D721Med (cell line): ENCODE results near the gene MICAL2.

Source experiments
- DNase-seq: peaks from one replicate; pipeline ENCODE4 v3.0.0; 2011; ENCODE audit warnings: low spot score; ENCODE audit not compliant: insufficient read length
- FAIRE-seq: peaks from 2 replicates; lab custom pipeline; 2011; peaks lifted over from hg19 to GRCh38; lab: Jason Lieb, UNC
- TF ChIP-seq, protein P1 (sequence below): IDR thresholded peaks from 2 replicates; pipeline ENCODE4 v1.5.1; 2012; ENCODE audit warnings: mild to moderate bottlenecking, control low read depth; ENCODE audit not compliant: insufficient read depth; ENCODE audit errors: missing control alignments

Gene MICAL2

DNA sequence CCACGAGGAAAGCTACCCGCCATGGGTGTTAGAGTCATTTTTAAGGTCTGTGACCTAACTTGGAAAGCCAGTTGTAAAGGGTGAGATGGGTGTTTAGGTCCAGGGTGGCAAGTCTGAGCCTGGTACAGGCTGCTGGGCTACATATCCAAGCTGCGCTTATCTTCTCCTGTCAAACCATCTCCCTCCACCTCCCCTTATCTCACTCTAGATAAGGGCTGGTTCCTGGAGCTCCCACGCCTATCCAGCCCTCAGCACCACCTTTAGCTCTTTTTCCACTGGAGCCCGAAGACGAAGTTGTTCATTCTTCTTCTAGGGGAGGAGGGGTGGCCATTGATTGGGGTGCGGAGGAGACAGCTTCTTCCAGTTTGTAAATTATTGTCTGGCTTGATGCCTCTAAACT is 48.5 kb downstream of the MICAL2 start:
- no peak for FAIRE-seq
- TF ChIP-seq, protein P1, sequence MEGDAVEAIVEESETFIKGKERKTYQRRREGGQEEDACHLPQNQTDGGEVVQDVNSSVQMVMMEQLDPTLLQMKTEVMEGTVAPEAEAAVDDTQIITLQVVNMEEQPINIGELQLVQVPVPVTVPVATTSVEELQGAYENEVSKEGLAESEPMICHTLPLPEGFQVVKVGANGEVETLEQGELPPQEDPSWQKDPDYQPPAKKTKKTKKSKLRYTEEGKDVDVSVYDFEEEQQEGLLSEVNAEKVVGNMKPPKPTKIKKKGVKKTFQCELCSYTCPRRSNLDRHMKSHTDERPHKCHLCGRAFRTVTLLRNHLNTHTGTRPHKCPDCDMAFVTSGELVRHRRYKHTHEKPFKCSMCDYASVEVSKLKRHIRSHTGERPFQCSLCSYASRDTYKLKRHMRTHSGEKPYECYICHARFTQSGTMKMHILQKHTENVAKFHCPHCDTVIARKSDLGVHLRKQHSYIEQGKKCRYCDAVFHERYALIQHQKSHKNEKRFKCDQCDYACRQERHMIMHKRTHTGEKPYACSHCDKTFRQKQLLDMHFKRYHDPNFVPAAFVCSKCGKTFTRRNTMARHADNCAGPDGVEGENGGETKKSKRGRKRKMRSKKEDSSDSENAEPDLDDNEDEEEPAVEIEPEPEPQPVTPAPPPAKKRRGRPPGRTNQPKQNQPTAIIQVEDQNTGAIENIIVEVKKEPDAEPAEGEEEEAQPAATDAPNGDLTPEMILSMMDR: no peak
- no peak for DNase-seq

DNA sequence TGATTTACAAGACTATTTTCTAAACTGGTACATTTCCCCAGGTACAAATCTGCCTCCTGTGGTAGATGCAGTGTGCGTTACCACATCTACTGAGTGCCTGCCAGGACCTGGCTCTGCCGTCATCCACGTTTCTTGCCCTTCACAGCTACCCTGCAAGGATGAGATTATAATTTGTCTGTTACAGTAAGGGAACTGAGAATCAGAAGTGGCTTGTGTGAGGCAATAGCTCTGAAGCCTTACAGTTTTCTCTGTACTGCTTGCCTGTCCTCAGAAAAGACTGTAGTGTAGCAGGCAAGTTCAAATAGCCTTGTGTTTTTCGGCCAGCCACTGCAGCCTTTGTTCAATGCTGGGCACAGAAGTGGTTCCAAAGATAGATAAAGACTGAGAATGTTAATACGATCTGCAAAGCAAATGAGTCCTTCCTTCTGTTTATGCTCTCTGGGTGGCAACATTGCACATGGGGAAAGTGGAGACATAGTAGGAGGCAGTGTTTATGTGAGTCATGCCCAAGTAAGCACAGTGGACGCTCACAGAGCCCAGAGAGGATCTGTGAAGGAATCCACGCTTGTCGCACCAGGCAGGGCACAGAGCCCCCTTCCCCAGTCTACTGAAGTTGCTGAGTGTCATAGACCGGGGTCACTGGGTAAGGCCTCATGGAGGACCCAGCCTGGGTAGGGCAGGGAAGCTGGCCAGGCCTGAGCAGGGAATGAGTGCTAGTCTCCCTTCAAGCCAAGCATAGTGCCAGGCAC is 49.1 kb downstream of the MICAL2 start:
- DNase-seq: no peak
- TF ChIP-seq, protein P1: no peak
- no peak for FAIRE-seq

DNA sequence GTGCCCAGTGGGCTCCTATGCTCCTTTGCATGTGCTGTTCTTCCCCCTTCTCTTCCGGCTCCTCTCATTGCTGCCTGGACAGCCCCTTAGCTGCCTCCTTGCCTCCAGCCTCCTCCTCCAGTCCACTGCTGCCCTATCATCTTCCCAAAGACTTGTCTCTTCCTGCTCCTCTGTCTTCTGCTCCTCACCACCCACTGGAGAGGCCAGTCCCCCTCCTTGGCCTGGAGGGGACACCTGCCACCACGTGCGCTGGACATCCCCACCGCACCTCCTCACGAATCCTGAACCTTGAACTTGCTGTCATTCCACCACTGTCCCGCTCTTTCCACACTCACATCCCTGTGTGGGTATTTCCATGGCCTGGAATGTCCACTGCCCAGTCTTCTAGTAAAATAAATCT is 49.8 kb downstream of the MICAL2 start:
- FAIRE-seq (no peak), DNase-seq (no peak)
- TF ChIP-seq, protein P1: no peak

DNA sequence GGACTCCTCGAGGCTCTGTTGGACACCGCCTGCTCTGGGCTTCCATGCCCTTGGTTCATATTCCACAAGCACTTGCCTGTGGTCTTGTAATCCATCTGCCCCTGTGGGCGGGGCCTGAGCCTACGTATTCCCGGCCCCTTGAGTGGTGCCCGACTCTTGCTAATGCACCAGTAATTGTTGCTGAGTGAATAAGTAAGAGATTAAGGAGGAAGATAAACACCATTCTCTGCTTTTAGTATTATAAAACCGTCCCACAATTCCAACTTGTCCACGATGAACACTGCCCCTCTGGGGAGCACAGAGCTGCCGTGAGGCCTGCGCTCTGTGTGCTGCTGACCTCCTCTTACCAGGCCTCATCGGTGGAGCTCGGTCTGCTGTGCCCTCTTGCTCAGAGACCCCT is 50.3 kb downstream of the MICAL2 start:
- DNase-seq: peak; percentile 62
- FAIRE-seq: no peak
- TF ChIP-seq, protein P1: no peak

DNA sequence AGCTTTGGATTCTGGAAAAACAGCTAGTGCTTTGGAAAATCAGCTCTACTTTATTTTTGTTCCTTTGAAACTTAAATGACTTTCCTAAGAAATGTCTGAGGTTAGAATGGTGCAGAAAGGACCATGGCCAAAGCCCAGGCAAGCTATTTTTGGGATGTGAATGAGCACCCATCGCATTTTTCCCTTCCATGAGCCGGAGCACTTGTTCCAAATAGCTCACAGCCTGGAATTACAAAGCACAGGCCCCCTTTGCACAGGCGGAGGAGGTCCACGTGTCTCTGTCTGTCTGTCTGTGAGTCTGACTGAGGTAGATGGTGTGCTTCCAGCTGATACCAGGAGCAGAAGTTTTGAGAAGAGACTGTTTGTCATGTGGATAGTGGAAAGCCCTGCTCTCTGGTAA is 50.7 kb downstream of the MICAL2 start:
- TF ChIP-seq, protein P1: no peak
- DNase-seq (no peak), FAIRE-seq (no peak)

DNA sequence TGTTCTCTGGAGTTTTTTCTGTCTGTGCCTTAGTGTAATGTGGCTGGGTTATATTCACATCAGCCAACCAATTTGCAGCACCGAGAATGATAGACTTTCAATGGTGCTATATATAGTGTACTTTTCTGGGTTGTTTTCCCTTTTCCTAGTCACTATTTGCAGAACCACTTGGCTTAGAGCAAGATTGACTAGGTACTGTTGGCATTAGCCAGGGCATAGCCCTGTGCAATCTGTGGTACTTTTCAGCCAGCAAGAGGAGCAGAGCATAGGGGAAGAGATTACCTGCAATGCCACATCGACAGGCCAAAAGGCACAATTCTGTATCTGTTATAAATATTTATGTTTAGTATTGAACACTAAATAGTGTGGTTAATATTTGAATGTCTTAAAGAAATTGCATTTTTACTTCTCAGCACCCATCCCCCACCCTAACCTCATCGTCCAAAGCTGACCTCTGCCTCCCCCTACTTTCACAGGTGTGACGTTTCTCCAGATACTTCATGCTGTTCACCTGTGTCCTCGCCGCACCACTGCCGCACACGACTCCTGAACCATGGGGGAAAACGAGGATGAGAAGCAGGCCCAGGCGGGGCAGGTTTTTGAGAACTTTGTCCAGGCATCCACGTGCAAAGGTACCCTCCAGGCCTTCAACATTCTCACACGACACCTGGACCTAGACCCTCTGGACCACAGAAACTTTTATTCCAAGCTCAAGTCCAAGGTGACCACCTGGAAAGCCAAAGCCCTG is 51.4 kb downstream of the MICAL2 start:
- no peak for FAIRE-seq
- no peak for DNase-seq
- TF ChIP-seq, protein P1: no peak

DNA sequence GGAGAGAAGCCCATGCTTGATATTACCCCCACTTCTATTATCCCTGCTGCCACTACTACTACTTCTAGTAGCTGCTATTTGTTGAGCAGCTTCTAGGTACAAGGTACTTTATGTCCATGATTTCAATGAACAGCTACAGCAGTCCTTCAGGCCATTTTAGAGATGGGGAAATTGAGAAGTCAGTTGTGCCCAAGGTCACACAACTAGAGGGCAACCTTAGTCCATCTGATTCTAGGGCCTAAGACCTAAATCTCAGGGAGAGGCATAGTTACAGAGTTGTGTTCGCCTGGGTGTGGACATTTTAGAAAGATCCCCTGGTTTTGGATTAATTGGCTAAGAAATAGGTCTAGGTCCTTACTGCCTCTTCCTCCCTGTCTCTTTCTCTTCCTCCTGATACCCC is 52.3 kb downstream of the MICAL2 start:
- DNase-seq (no peak), FAIRE-seq (no peak)
- TF ChIP-seq, protein P1: no peak
